ENCODE data around the gene L3MBTL4.
"Not testable (repeated sequence)": the region's sequence is repeated elsewhere in the genome, so short reads cannot be mapped to it uniquely, and the experiment has no call there.

The L3MBTL4 gene

GRCh38 chr18:6414118-6414722, 491 bp downstream of the L3MBTL4 start:
- Mint-ChIP-seq H3K4me3 (peak overlapping the region; percentile 85), H3K36me3 (ENCODE audit: low read depth) (peaks cover 11% of the 10 kb centered on the region), H3K9me3 (no peaks in the 10 kb centered on the region), H3K4me1 (ENCODE audit: low read depth) (peaks cover 27% of the 10 kb centered on the region), H3K27me3 (peaks cover 14% of the 10 kb centered on the region), H3K27ac (peak overlapping the region; percentile 80)
- intact Hi-C loops (cut with micrococcal nuclease) = loop anchor here (5.0 kb wide), 1 partner anchor 97 kb away; no protein-coding TSS in a partner anchor

- Mint-ChIP-seq H3K4me1 (ENCODE audit: low read depth) (peaks cover 27% of the 10 kb centered on the region), H3K36me3 (ENCODE audit: low read depth) (peaks cover 11% of the 10 kb centered on the region), H3K9me3 (no peaks in the 10 kb centered on the region), H3K4me3 (peak overlapping the region; percentile 85), H3K27me3 (peaks cover 14% of the 10 kb centered on the region), H3K27ac (peak overlapping the region; percentile 80)
- intact Hi-C loops (cut with micrococcal nuclease) = loop anchor here (5.0 kb wide), 1 partner anchor 96 kb away; no protein-coding TSS in a partner anchor
Observed at GRCh38 chr18:6413579-6414117, 1.1 kb downstream of the L3MBTL4 start.

- peaks cover 27% of the 10 kb centered on the region for H3K4me1 Mint-ChIP-seq (ENCODE audit: low read depth)
- peaks cover 14% of the 10 kb centered on the region for H3K27me3 Mint-ChIP-seq
- peaks cover 11% of the 10 kb centered on the region for H3K36me3 Mint-ChIP-seq (ENCODE audit: low read depth)
- intact Hi-C loops (cut with micrococcal nuclease) = loop anchor here (5.0 kb wide), 1 partner anchor 96 kb away; no protein-coding TSS in a partner anchor
- no peak overlapping the region for H3K27ac Mint-ChIP-seq
- no peaks in the 10 kb centered on the region for H3K9me3 Mint-ChIP-seq
- H3K4me3 Mint-ChIP-seq = peak overlapping the region; percentile 42
Observed at GRCh38 chr18:6412933-6413472, 1.7 kb downstream of the L3MBTL4 start.

GRCh38 chr18:6411382-6411781, 3.3 kb downstream of the L3MBTL4 start:
- Mint-ChIP-seq H3K27me3 (peaks cover 14% of the 10 kb centered on the region), H3K4me3 (no peak overlapping the region)

GRCh38 chr18:6409933-6410332, 4.8 kb downstream of the L3MBTL4 start:
- intact Hi-C loops (cut with micrococcal nuclease) = loop anchor here (5.0 kb wide), 1 partner anchor 93 kb away; no protein-coding TSS in a partner anchor
- Mint-ChIP-seq H3K9me3 (no peaks in the 10 kb centered on the region), H3K4me3 (no peak overlapping the region), H3K27me3 (peaks cover 6% of the 10 kb centered on the region), H3K36me3 (ENCODE audit: low read depth) (peaks cover 8% of the 10 kb centered on the region), H3K27ac (no peak overlapping the region), H3K4me1 (ENCODE audit: low read depth) (peaks cover 35% of the 10 kb centered on the region)

More at GRCh38 chr18:6411382-6411781, 3.3 kb downstream of the L3MBTL4 start:
- intact Hi-C loops (cut with micrococcal nuclease) = loop anchor here (5.0 kb wide), 1 partner anchor 94 kb away; no protein-coding TSS in a partner anchor
- Mint-ChIP-seq H3K27ac (no peak overlapping the region), H3K4me1 (ENCODE audit: low read depth) (peaks cover 35% of the 10 kb centered on the region), H3K9me3 (no peaks in the 10 kb centered on the region), H3K36me3 (ENCODE audit: low read depth) (peaks cover 11% of the 10 kb centered on the region)

- intact Hi-C loops (cut with micrococcal nuclease); H3K27me3 Mint-ChIP-seq; H3K9me3 Mint-ChIP-seq; H3K36me3 Mint-ChIP-seq (ENCODE audit: low read depth); H3K27ac Mint-ChIP-seq; H3K4me3 Mint-ChIP-seq: not testable (repeated sequence)
- peaks cover 30% of the 10 kb centered on the region for H3K4me1 Mint-ChIP-seq (ENCODE audit: low read depth)
Observed at GRCh38 chr18:6408543-6408942, 6.2 kb downstream of the L3MBTL4 start.

- Mint-ChIP-seq H3K27me3 (no peaks in the 10 kb centered on the region), H3K36me3 (ENCODE audit: low read depth) (no peaks in the 10 kb centered on the region), H3K9me3 (no peaks in the 10 kb centered on the region), H3K4me3 (no peak overlapping the region), H3K27ac (no peak overlapping the region), H3K4me1 (ENCODE audit: low read depth) (peaks cover 15% of the 10 kb centered on the region)
- intact Hi-C loops (cut with micrococcal nuclease) = no loop called here
Observed at GRCh38 chr18:6406910-6407470, 7.7 kb downstream of the L3MBTL4 start.

GRCh38 chr18:6406075-6406909, 8.4 kb downstream of the L3MBTL4 start:
- Mint-ChIP-seq H3K36me3 (ENCODE audit: low read depth) (no peaks in the 10 kb centered on the region), H3K4me3 (no peak overlapping the region), H3K4me1 (ENCODE audit: low read depth) (peaks cover 13% of the 10 kb centered on the region), H3K9me3 (no peaks in the 10 kb centered on the region), H3K27me3 (no peaks in the 10 kb centered on the region), H3K27ac (no peak overlapping the region)
- intact Hi-C loops (cut with micrococcal nuclease) = no loop called here

- Mint-ChIP-seq H3K36me3 (ENCODE audit: low read depth) (no peaks in the 10 kb centered on the region), H3K27ac (no peak overlapping the region), H3K27me3 (no peaks in the 10 kb centered on the region), H3K9me3 (no peaks in the 10 kb centered on the region), H3K4me1 (ENCODE audit: low read depth) (peaks cover 13% of the 10 kb centered on the region), H3K4me3 (no peak overlapping the region)
- intact Hi-C loops (cut with micrococcal nuclease) = no loop called here
Observed at GRCh38 chr18:6405237-6406074, 9.3 kb downstream of the L3MBTL4 start.

GRCh38 chr18:6404834-6405233, 9.9 kb downstream of the L3MBTL4 start:
- peaks cover 13% of the 10 kb centered on the region for H3K4me1 Mint-ChIP-seq (ENCODE audit: low read depth)

GRCh38 chr18:6401687-6402086, 13.0 kb downstream of the L3MBTL4 start:
- H3K4me3 Mint-ChIP-seq = no peak overlapping the region
- intact Hi-C loops (cut with micrococcal nuclease) = no loop called here
- H3K27ac Mint-ChIP-seq = no peak overlapping the region
- no peaks in the 10 kb centered on the region for H3K36me3 Mint-ChIP-seq (ENCODE audit: low read depth)
- H3K27me3 Mint-ChIP-seq = no peaks in the 10 kb centered on the region
- peaks cover 8% of the 10 kb centered on the region for H3K4me1 Mint-ChIP-seq (ENCODE audit: low read depth)
- no peaks in the 10 kb centered on the region for H3K9me3 Mint-ChIP-seq

More at GRCh38 chr18:6404834-6405233, 9.9 kb downstream of the L3MBTL4 start:
- intact Hi-C loops (cut with micrococcal nuclease) = no loop called here
- Mint-ChIP-seq H3K27me3 (no peaks in the 10 kb centered on the region), H3K27ac (no peak overlapping the region), H3K4me3 (no peak overlapping the region), H3K36me3 (ENCODE audit: low read depth) (no peaks in the 10 kb centered on the region), H3K9me3 (no peaks in the 10 kb centered on the region)

GRCh38 chr18:6399776-6400175, 14.9 kb downstream of the L3MBTL4 start:
- intact Hi-C loops (cut with micrococcal nuclease) = no loop called here
- Mint-ChIP-seq H3K9me3 (no peaks in the 10 kb centered on the region), H3K27me3 (no peaks in the 10 kb centered on the region), H3K27ac (no peak overlapping the region), H3K4me3 (no peak overlapping the region), H3K36me3 (ENCODE audit: low read depth) (no peaks in the 10 kb centered on the region), H3K4me1 (ENCODE audit: low read depth) (no peaks in the 10 kb centered on the region)

- intact Hi-C loops (cut with micrococcal nuclease) = no loop called here
- Mint-ChIP-seq H3K27me3 (no peaks in the 10 kb centered on the region), H3K36me3 (ENCODE audit: low read depth) (no peaks in the 10 kb centered on the region), H3K4me3 (no peak overlapping the region), H3K27ac (no peak overlapping the region), H3K9me3 (no peaks in the 10 kb centered on the region), H3K4me1 (ENCODE audit: low read depth) (no peaks in the 10 kb centered on the region)
Observed at GRCh38 chr18:6397931-6398566, 16.7 kb downstream of the L3MBTL4 start.
